NB4 (cell line): Measurements from ENCODE around the gene A1BG.

Experiments used
- CTCF ChIP-seq: IDR thresholded peaks from one replicate; pipeline ENCODE4 v1.5.1; 2012; ENCODE audit warnings: low read depth, low read length
- POLR2A ChIP-seq: IDR thresholded peaks from 2 replicates; pipeline ENCODE4 v1.6.1; 2011; ENCODE audit warnings: mild to moderate bottlenecking; ENCODE audit not compliant: insufficient read length; ENCODE audit errors: extremely low read depth

- TF ChIP-seq POLR2A (no peak), CTCF (no peak)
Measured at GRCh38 chr19:58387338-58388174, 34.3 kb upstream of the A1BG start.
